ENCODE results near the gene CFC1.
"Not testable (repeated sequence)": the region's sequence is repeated elsewhere in the genome, so short reads cannot be mapped to it uniquely, and the experiment has no call there.

The CFC1 gene

DNA sequence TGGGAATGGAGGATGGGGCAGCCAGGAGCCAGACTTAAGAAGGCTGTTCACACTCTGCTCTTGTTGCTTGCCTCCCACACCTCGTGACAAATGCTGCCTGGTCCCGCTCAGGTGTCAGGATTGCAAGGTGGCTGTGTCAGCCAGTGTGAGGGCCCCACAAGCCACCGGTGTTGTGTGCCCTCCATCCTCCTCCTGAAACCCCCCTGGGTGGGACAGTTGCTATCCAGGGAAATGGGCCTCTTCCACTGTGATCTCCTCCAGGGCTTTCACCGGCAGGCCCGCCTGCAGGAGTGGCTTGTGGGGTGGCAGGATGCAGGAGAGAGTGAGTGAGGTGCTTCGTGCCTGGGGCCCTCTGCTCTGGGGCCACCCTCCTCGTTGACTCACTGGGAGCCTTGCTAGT is 16.4 kb downstream of the CFC1 start:
- FAIRE-seq, result not testable (repeated sequence)

DNA sequence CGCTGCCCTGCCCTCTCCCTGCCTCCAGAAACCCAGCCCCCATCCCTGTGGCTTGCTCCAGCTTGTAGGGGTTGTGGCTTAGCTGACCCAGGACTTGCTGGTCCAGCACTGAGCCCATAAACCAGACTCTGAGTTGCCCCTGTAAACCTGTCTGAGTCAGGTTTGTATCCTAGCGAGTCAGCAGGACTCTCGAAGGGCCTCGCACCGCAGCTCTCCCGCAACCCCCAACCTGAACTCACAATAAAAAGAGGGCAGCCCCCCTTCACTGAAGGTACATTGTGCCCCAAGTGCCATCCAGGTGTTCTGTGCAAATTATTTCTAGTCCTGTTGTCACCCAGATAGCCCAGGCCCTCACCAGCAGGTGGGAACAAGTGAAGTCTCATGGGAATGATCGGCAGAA is 17.9 kb downstream of the CFC1 start:
- FAIRE-seq, result not testable (repeated sequence)

DNA sequence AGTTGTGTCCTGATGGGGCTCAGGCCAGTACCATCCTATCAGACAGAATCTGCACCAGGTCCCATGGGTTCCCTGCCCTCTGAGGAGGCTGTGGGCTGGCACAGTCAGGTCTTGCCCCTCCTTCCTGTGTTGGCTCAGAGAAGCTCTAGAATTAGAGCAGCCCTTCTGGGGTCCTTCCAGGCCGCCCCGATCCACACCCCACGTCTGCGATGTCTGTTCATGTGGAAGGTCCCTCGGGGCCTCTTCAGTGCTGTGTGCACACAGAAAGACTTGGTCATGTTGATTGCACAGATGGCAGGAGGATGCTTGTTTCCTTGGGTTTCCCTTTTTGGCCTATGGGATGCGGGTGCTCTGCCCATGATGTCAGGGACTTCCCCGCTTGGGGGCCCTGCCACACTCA is 20.3 kb downstream of the CFC1 start:
- not testable (repeated sequence) for FAIRE-seq

DNA sequence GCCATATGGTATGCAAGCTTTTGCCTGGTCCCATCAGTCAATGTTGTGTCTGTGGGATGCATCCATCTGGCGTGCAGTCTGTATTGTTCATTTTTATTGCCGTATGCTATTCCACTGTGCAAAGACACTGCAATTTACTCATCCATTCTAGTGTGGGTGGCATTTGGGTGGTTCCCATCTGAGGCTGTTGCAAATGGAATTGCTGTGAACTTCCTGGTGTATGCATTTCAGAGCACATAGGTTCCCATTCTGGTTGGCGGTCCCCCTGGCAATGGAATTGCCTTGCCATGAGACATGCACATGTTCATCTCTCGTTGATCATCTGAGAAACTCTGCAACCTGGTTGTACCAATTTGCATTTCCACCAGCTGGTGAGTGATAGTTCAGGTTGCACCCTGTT is 21.8 kb downstream of the CFC1 start:
- FAIRE-seq, result not testable (repeated sequence)

DNA sequence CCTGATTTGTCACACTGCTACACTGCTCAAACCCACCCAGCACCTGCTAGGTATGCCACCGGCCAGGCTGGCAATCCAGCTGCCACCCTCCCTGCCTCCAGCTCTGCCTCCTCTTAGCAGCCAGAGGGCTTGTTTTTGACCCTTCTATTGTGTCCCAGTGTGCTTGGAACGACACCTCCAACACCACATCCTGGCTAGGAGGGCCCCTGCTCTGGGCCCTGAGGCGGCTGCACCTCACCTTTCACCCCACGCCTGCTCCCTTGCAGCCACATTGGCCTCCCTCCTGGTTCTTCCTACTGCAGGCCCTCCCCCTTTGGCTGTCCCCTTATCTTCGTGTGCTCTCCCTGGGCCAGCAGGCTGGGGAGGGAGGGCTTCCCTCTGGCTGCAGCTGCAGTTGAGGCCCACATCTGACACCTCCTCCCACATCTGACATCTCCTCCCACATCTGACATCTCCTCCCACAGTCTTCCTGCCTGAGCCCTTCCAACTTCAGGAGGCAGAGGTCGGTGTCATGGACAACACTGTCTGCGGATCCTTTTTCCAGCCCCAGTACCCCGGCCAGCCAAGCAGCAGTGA is 23.1 kb downstream of the CFC1 start:
- FAIRE-seq, result not testable (repeated sequence)

DNA sequence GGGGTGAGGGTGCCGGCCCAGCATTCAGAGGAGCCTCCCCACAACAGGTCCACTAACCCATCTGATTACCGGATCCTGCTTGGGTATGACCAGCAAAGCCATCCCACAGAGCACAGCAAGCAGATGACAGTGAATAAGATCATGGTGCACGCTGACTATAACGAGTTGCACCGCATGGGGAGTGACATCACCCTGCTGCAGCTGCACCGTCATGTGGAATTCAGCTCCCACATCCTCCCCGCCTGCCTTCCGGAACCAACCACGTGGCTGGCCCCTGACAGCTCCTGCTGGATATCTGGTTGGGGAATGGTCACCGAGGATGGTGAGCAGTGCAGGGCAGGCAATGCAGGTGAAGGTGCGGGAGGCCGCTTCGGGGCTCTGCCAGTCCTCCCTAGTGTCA is 25.1 kb downstream of the CFC1 start:
- FAIRE-seq, result not testable (repeated sequence)

DNA sequence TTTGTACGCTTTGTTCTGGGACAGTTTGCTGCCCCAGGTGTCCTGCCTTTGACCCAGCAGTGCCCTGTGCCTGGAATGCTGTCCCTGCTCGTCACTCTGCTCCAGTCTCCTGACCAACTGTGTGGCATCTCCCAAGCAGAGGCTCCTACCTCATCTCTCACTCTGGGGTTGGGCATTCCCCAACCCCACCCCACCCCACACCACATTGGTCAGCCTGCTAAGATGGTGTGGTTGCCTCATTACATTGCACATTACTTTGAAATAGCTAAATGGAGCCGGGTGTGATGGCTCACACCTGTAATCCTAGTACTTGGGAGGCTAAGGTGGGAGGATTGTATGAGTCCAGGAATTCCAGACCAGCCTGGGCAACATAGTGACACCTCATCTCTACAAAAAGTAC is 27.4 kb downstream of the CFC1 start:
- FAIRE-seq, result not testable (repeated sequence)

DNA sequence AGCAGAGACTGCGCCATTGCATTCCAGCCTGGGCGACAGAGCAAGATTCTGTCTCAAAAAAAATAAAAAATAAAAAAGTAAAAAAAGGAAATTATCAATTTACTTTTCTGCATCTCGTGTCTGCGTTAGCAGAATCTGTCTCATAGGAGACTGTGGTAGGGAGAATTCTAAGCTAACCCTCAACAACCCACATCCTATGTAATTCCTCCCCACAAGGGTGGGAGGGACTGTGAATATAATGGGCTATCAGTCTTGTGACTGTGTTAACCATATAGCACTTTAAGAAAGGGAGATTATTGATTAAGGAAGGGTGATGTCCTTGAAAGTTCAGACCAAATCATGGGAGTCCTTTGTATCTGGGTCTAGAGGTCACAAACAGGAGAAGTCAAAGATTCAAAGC is 33.2 kb downstream of the CFC1 start:
- FAIRE-seq, result not testable (repeated sequence)

DNA sequence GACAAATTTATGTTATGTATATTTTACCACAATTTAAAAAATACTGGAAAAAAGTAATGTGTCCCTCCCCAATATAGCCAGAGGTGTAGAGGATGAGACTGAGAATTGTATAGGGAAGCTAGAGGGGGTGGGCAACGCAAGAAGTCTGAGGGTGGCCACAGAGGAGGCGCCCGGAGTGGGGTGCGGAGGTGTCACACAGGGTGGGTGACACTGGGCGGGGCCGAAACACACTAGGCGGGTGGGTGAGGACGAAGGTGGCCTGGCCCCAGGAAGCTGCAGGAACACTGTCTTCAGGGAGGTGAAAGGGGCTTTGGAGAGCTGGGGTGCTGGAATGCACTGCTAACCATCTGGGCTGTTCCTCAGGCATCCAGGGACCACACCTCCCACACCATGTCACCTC is 42.9 kb downstream of the CFC1 start:
- FAIRE-seq, result not testable (repeated sequence)

DNA sequence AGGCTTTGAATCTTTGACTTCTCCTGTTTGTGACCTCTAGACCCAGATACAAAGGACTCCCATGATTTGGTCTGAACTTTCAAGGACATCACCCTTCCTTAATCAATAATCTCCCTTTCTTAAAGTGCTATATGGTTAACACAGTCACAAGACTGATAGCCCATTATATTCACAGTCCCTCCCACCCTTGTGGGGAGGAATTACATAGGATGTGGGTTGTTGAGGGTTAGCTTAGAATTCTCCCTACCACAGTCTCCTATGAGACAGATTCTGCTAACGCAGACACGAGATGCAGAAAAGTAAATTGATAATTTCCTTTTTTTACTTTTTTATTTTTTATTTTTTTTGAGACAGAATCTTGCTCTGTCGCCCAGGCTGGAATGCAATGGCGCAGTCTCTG is 45.2 kb downstream of the CFC1 start:
- FAIRE-seq, result not testable (repeated sequence)

DNA sequence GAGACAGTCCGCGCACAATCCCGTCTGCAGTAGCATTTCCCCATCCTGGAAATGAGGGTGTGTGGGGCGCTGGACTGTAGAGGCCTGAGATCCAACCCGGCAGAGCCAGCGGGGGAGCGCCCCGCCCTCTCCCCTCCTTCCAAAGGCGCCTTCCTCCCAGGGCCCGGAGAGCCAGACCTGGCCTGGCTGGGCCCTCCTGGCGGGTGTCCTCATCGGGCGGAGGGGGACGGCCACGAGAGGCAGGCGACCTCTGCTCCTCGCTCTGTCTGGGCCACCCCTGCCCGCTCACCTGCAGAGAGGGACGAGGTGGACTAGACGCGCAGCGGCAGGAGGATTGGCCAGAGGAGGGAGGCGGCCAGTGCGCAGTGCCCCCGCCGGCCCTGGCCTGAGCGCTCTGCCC is 49.9 kb downstream of the CFC1 start:
- not testable (repeated sequence) for FAIRE-seq

DNA sequence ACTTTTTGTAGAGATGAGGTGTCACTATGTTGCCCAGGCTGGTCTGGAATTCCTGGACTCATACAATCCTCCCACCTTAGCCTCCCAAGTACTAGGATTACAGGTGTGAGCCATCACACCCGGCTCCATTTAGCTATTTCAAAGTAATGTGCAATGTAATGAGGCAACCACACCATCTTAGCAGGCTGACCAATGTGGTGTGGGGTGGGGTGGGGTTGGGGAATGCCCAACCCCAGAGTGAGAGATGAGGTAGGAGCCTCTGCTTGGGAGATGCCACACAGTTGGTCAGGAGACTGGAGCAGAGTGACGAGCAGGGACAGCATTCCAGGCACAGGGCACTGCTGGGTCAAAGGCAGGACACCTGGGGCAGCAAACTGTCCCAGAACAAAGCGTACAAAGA is 51.0 kb downstream of the CFC1 start:
- FAIRE-seq, result not testable (repeated sequence)

DNA sequence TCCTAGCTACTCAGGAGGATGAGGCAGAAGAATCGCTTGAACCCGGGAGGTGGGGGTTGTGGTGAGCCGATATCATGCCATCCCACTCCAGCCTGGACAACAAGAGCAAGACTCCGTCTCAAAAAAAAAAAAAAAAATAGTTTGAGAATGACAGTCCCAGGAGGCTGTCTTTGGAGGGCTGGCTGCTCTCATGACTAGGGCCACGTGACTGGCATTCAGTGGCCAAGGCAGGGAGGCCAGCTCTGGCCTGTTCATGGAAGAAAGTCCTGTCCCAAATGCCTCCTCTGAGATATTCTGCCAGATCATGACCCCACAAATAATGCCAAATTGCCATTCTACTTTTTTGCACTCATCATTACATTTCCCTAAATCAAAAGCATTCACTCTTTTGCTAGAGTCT is 54.4 kb downstream of the CFC1 start:
- not testable (repeated sequence) for FAIRE-seq

DNA sequence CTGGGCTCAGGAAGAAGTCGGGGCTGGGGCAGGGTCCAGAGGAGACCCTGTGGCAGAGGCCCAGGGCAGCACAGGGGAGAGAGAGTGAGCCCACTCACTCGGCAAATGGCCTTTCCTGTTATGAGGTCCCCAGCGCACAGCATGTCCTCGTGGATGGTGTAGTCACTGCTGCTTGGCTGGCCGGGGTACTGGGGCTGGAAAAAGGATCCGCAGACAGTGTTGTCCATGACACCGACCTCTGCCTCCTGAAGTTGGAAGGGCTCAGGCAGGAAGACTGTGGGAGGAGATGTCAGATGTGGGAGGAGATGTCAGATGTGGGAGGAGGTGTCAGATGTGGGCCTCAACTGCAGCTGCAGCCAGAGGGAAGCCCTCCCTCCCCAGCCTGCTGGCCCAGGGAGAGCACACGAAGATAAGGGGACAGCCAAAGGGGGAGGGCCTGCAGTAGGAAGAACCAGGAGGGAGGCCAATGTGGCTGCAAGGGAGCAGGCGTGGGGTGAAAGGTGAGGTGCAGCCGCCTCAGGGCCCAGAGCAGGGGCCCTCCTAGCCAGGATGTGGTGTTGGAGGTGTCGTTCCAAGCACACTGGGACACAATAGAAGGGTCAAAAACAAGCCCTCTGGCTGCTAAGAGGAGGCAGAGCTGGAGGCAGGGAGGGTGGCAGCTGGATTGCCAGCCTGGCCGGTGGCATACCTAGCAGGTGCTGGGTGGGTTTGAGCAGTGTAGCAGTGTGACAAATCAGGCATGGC is 55.4 kb downstream of the CFC1 start:
- not testable (repeated sequence) for FAIRE-seq

DNA sequence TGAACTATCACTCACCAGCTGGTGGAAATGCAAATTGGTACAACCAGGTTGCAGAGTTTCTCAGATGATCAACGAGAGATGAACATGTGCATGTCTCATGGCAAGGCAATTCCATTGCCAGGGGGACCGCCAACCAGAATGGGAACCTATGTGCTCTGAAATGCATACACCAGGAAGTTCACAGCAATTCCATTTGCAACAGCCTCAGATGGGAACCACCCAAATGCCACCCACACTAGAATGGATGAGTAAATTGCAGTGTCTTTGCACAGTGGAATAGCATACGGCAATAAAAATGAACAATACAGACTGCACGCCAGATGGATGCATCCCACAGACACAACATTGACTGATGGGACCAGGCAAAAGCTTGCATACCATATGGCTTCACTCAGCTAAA is 56.6 kb downstream of the CFC1 start:
- FAIRE-seq, result not testable (repeated sequence)

Data from A204.1 (cell line).